Adrenal gland (tissue), 12 donors: ENCODE results near the gene SH2D7. TPM values are rescaled to one million over a fixed set of nuclear protein-coding genes. Genes with fewer than 3 reads are reported as not detected.

ENCODE experiments used
- DNase-seq, 7 donors: peaks; one replicate each; pipeline ENCODE4 v3.0.0-alpha.2; 2019 to 2020
- H3K27ac ChIP-seq, 5 donors: fragments of 200-600 bp; sonication (generic) in 4 of 5; 1 replicate in 3 of 5; 2 replicates in 2 of 5; pipeline versions ENCODE4 v1.5.1 to v1.8.0; 2016 to 2020; ENCODE audit warnings: mild to moderate bottlenecking in 1 of 5
- H3K27me3 ChIP-seq: fragments of 200-600 bp; 2 replicates; pipeline ENCODE4 v1.8.0; 2021
- H3K36me3 ChIP-seq, 2 donors: fragments of 200-600 bp; replicated peaks in 1 of 2; 1 replicate in 1 of 2; 2 replicates in 1 of 2; pipeline versions ENCODE4 v1.5.1 to v1.8.0; 2018 to 2022
- H3K4me1 ChIP-seq, 2 donors: fragments of 200-600 bp; replicated peaks in 1 of 2; 1 replicate in 1 of 2; 2 replicates in 1 of 2; pipeline versions ENCODE4 v1.5.1 to v1.8.0; 2018 to 2021
- H3K4me3 ChIP-seq, 4 donors: fragments of 200-600 bp; sonication (generic) in 3 of 4; one replicate each; pipeline ENCODE4 v1.5.1; 2016 to 2018
- H3K9me3 ChIP-seq, 3 donors: fragments of 200-600 bp; sonication (generic) in 1 of 3; replicated peaks in 1 of 3; 1 replicate in 2 of 3; 2 replicates in 1 of 3; pipeline versions ENCODE4 v1.5.1 to v1.8.0; 2016 to 2021
- CTCF ChIP-seq, 6 experiments: fragments of 450-650 bp in 4 of 6; fragments of 200-600 bp in 2 of 6; sonication (generic) in 1 of 6; IDR thresholded peaks; 1 replicate in 5 of 6; 2 replicates in 1 of 6; pipeline versions ENCODE4 v1.5.1 to v1.8.0; 2016 to 2021; ENCODE audit warnings: antibody characterized with exemption in 6 of 6, mild to moderate bottlenecking in 2 of 6, moderate library complexity in 1 of 6
- POLR2A ChIP-seq, 2 donors: fragments of 450-650 bp; IDR thresholded peaks; one replicate each; pipeline ENCODE4 v1.6.1; 2017; ENCODE audit warnings: antibody characterized with exemption in 2 of 2, mild to moderate bottlenecking in 2 of 2, moderate library complexity in 1 of 2
- WGBS, 4 donors: extraction: QIAGEN DNeasy Blood & Tissue Kit in 2 of 4; methylation state at CpG; one replicate each; pipeline versions ENCODE4 v1.1.5 to v1.1.7; 2013 to 2017; 5-methylcytosine and 5-hydroxymethylcytosine counted together
- intact Hi-C, 2 donors: fragments of 100-400 bp; cut with DNase I; formaldehyde crosslinking; loops; one replicate each; pipeline versions ENCODE4 v1.14.1 to v1.15.0; 2022 to 2023
- polyA plus RNA-seq, 3 donors: library from polyadenylated mRNA; stranded (reverse); fragments of 200-250 nt in 2 of 3; fragments of 350-450 nt in 1 of 3; fragmentation: Illumina TruSeq in 1 of 3; extraction: RNeasy Lipid Tissue Mini Kit (QIAGEN cat#74804) in 1 of 3; gene quantifications; one replicate each; pipeline ENCODE4 v1.2.3, GENCODE V29; 2013 to 2014
- total RNA-seq, 9 donors: library from RNA; depleted of rRNA in 4 of 9; stranded (reverse); fragments of >200 nt in 4 of 9; fragments of 120-200 nt in 1 of 9; fragmentation: NEBNext Ultra II Directional in 1 of 9; extraction: Animal tissue kit (Norgen Biotek cat#: 25700) in 1 of 9; gene quantifications; one replicate each; pipeline versions ENCODE4 v1.1.0 to v1.2.4, GENCODE V29; 2013 to 2023
- donor health status: healthy with polysubstance abuse.
- donor health status: Bipolar disorder and iron deficiency.
- donor health status: DM: yes; HTN: yes; CAD: no.
- donor health status: DM: no; HTN: no; CAD: no.
- donor health status: DM: no; HTN: no; CAD: no.
- donor health status: DM: yes; HTN: yes; CAD: no.

The SH2D7 gene
- total and polyA plus RNA-seq, 12 donors = not detected

- Histone ChIP-seq H3K9me3 (no peaks in the 10 kb centered on the region), H3K4me1 (peaks cover 0 to 9% of the 10 kb centered on the region in 2 donors), H3K27ac (no peak overlapping the region), H3K27me3 (no peaks in the 10 kb centered on the region), H3K36me3 (no peaks in the 10 kb centered on the region), H3K4me3 (no peak overlapping the region)
- WGBS, 4 donors = 37 to 52% (median 45%) methylated on average over 7 to 11 of the region's 11 CpGs
- no peak for TF ChIP-seq POLR2A (IDR thresholded peaks at IDR 0.05)
- peak; percentile 77 to 99 (median 98) for TF ChIP-seq CTCF (IDR thresholded peaks at IDR 0.05)
- peak; percentile 85 to 94 (median 91) for DNase-seq
- intact Hi-C loops = loop anchor here (2.0 to 5.0 kb wide), 2 partner anchors 141 to 150 kb away; no protein-coding TSS in a partner anchor
Observed at GRCh38 chr15:78108300-78109084, 16.1 kb downstream of the SH2D7 start.

GRCh38 chr15:78109156-78109555 lies 16.8 kb downstream of the SH2D7 start:
- Histone ChIP-seq H3K36me3 (no peaks in the 10 kb centered on the region), H3K4me3 (no peak overlapping the region), H3K9me3 (no peaks in the 10 kb centered on the region), H3K27me3 (no peaks in the 10 kb centered on the region), H3K4me1 (peaks cover 0 to 7% of the 10 kb centered on the region in 2 donors), H3K27ac (no peak overlapping the region)
- TF ChIP-seq CTCF (IDR thresholded peaks at IDR 0.05) (no peak), POLR2A (IDR thresholded peaks at IDR 0.05) (no peak)
- intact Hi-C loops = loop anchor here (2.0 to 5.0 kb wide), 2 partner anchors 142 to 150 kb away; no protein-coding TSS in a partner anchor
- 80 to 92% (median 90%) methylated on average over 12 of the region's 12 CpGs for WGBS, 4 donors
- DNase-seq = no peak

GRCh38 chr15:78110096-78110495 lies 17.7 kb downstream of the SH2D7 start:
- Histone ChIP-seq H3K36me3 (no peaks in the 10 kb centered on the region), H3K9me3 (no peaks in the 10 kb centered on the region), H3K4me1 (peaks cover 0 to 6% of the 10 kb centered on the region in 2 donors), H3K27me3 (no peaks in the 10 kb centered on the region), H3K4me3 (no peak overlapping the region), H3K27ac (no peak overlapping the region)
- whole genome bisulfite sequencing, 4 donors = 90 to 92% (median 91%) methylated on average over 6 of the region's 6 CpGs; no CpG with 5 or more reads in 1 of the 4 donors
- no peak for DNase-seq
- intact Hi-C loops = loop anchor here (5.0 to 10.0 kb wide), 3 partner anchors 82 to 305 kb away; no protein-coding TSS in a partner anchor
- no peak for TF ChIP-seq POLR2A (IDR thresholded peaks at IDR 0.05)
- TF ChIP-seq CTCF (IDR thresholded peaks at IDR 0.05) = no peak

- H3K27me3 ChIP-seq = no peaks in the 10 kb centered on the region
- intact Hi-C loops = loop anchor here (5.0 to 10.0 kb wide), 3 partner anchors 81 to 304 kb away; no protein-coding TSS in a partner anchor
- 92 to 100% (median 97%) methylated on average over 3 to 10 of the region's 10 CpGs for WGBS, 4 donors
- no peaks in the 10 kb centered on the region for H3K9me3 ChIP-seq
- DNase-seq = no peak
- TF ChIP-seq CTCF (IDR thresholded peaks at IDR 0.05) (no peak), POLR2A (IDR thresholded peaks at IDR 0.05) (no peak)
- H3K4me3 ChIP-seq = no peak overlapping the region
- no peaks in the 10 kb centered on the region for H3K4me1 ChIP-seq
- H3K36me3 ChIP-seq = no peaks in the 10 kb centered on the region
- no peak overlapping the region for H3K27ac ChIP-seq
Observed at GRCh38 chr15:78110916-78111475, 18.6 kb downstream of the SH2D7 start.
